H9 (cell line): ENCODE measurements around the gene DAPP1. TPM values are rescaled to one million over a fixed set of nuclear protein-coding genes. Genes with fewer than 3 reads are reported as not detected.

Source experiments
- DNase-seq: peaks from one replicate; pipeline ENCODE4 v3.0.0-alpha.2; 2017
- H2AFZ ChIP-seq: one replicate; pipeline ENCODE4 v1.6.1; 2013; ENCODE audit warnings: mild to moderate bottlenecking, low read length, control low read depth, moderate library complexity
- H2AK5ac ChIP-seq: 2 replicates; pipeline ENCODE4 v1.6.1; 2013; ENCODE audit warnings: low read length, control low read depth, mixed read lengths; ENCODE audit not compliant: insufficient read length
- H2BK120ac ChIP-seq: one replicate; pipeline ENCODE4 v1.6.1; 2013; ENCODE audit warnings: low read depth, mild to moderate bottlenecking, low read length, control low read depth, inconsistent platforms; ENCODE audit not compliant: poor library complexity, severe bottlenecking
- H2BK12ac ChIP-seq: 2 replicates; pipeline ENCODE4 v1.6.1; 2013; ENCODE audit warnings: low read length, control low read depth, mixed read lengths, low read depth; ENCODE audit not compliant: insufficient read length
- H2BK15ac ChIP-seq: 2 replicates; pipeline ENCODE4 v1.6.1; 2013; ENCODE audit warnings: low read depth, low read length, control low read depth
- H2BK20ac ChIP-seq: one replicate; pipeline ENCODE4 v1.6.1; 2013; ENCODE audit warnings: low read depth, mild to moderate bottlenecking, low read length, control low read depth, inconsistent platforms; ENCODE audit not compliant: poor library complexity, severe bottlenecking
- H2BK5ac ChIP-seq: 2 replicates; pipeline ENCODE4 v1.6.1; 2013; ENCODE audit warnings: low read length, control low read depth, mixed read lengths; ENCODE audit not compliant: insufficient read length
- H3K14ac ChIP-seq: 2 replicates; pipeline ENCODE4 v1.6.1; 2013; ENCODE audit warnings: low read length, control low read depth; ENCODE audit not compliant: insufficient read depth
- H3K18ac ChIP-seq: 2 replicates; pipeline ENCODE4 v1.6.1; 2013; ENCODE audit warnings: low read depth, mild to moderate bottlenecking, mixed read lengths, low read length, control low read depth; ENCODE audit not compliant: insufficient read length
- H3K23ac ChIP-seq: 2 replicates; pipeline ENCODE4 v1.6.1; 2013; ENCODE audit warnings: low read length, control low read depth, mixed read lengths, low read depth; ENCODE audit not compliant: insufficient read length
- H3K23me2 ChIP-seq: 2 replicates; pipeline ENCODE4 v1.6.1; 2013; ENCODE audit warnings: low read depth, mild to moderate bottlenecking, mixed read lengths, low read length, control low read depth; ENCODE audit not compliant: insufficient read length, poor library complexity, severe bottlenecking
- H3K27ac ChIP-seq: 2 replicates; pipeline ENCODE4 v1.5.1; 2013; ENCODE audit warnings: low read length, control low read depth, mixed read lengths, low read depth; ENCODE audit not compliant: insufficient read length
- H3K27me3 ChIP-seq: 2 replicates; pipeline ENCODE4 v1.6.1; 2013; ENCODE audit warnings: low read length, control low read depth, inconsistent platforms; ENCODE audit not compliant: insufficient read depth
- H3K4ac ChIP-seq: 2 replicates; pipeline ENCODE4 v1.6.1; 2013; ENCODE audit warnings: low read depth, mild to moderate bottlenecking, control low read depth, inconsistent platforms, low read length, moderate library complexity
- H3K4me1 ChIP-seq: 2 replicates; pipeline ENCODE4 v1.6.1; 2013; ENCODE audit warnings: low read length, control low read depth, inconsistent platforms; ENCODE audit not compliant: insufficient read depth
- H3K4me2 ChIP-seq: 2 replicates; pipeline ENCODE4 v1.6.1; 2013; ENCODE audit warnings: low read length, control low read depth, mixed read lengths; ENCODE audit not compliant: insufficient read length, insufficient read depth
- H3K56ac ChIP-seq: 2 replicates; pipeline ENCODE4 v1.6.1; 2013; ENCODE audit warnings: low read depth, mild to moderate bottlenecking, mixed read lengths, low read length, control low read depth; ENCODE audit not compliant: insufficient read length
- H3K79me1 ChIP-seq: 2 replicates; pipeline ENCODE4 v1.6.1; 2013; ENCODE audit warnings: low read depth, mild to moderate bottlenecking, moderate library complexity, low read length, control low read depth, inconsistent platforms; ENCODE audit not compliant: insufficient read depth, poor library complexity, severe bottlenecking
- H3K79me2 ChIP-seq: 2 replicates; pipeline ENCODE4 v1.6.1; 2013; ENCODE audit warnings: low read length, control low read depth, inconsistent platforms; ENCODE audit not compliant: insufficient read depth
- H3K9ac ChIP-seq: 2 replicates; pipeline ENCODE4 v1.6.1; 2013; ENCODE audit warnings: low read length, control low read depth, mixed read lengths; ENCODE audit not compliant: insufficient read length; ENCODE audit errors: extremely low read depth
- H3K9me3 ChIP-seq: one replicate; pipeline ENCODE4 v1.6.1; 2013; ENCODE audit warnings: low read depth, low read length, inconsistent platforms; ENCODE audit not compliant: control insufficient read depth
- H3T11ph ChIP-seq: one replicate; pipeline ENCODE4 v1.6.1; 2013; ENCODE audit warnings: mild to moderate bottlenecking, low read length, control low read depth, inconsistent platforms
- H4K20me1 ChIP-seq: one replicate; pipeline ENCODE4 v1.6.1; 2013; ENCODE audit not compliant: control insufficient read depth, insufficient read length, insufficient read depth
- H4K5ac ChIP-seq: 2 replicates; pipeline ENCODE4 v1.6.1; 2013; ENCODE audit warnings: low read depth, mild to moderate bottlenecking, mixed read lengths, low read length, control low read depth; ENCODE audit not compliant: insufficient read length
- H4K8ac ChIP-seq: replicated peaks from 2 replicates; pipeline ENCODE4 v1.6.1; 2013; ENCODE audit warnings: low read length, control low read depth, mixed read lengths, low read depth; ENCODE audit not compliant: insufficient read length
- H4K91ac ChIP-seq: 2 replicates; pipeline ENCODE4 v1.6.1; 2013; ENCODE audit warnings: low read depth, mild to moderate bottlenecking, moderate library complexity, mixed read lengths, low read length, control low read depth; ENCODE audit not compliant: insufficient read length
- H3K27ac Mint-ChIP-seq, 3 experiments: 2 replicates in 2 of 3; 3 replicates in 1 of 3; pipeline ENCODE4 v1.8.0; 2020 to 2021; ENCODE audit warnings: mixed read lengths in 3 of 3, mild to moderate bottlenecking in 1 of 3, moderate library complexity in 1 of 3
- H3K27me3 Mint-ChIP-seq: 2 replicates; pipeline ENCODE4 v1.8.0; 2021; ENCODE audit warnings: low read depth, mild to moderate bottlenecking, moderate library complexity, mixed read lengths
- H3K36me3 Mint-ChIP-seq, 3 experiments: 2 replicates in 2 of 3; 3 replicates in 1 of 3; pipeline ENCODE4 v1.8.0; 2020 to 2021; ENCODE audit warnings: low read depth in 3 of 3, mixed read lengths in 3 of 3; ENCODE audit not compliant: insufficient read depth in 1 of 3
- H3K4me1 Mint-ChIP-seq, 2 experiments: 2 replicates each; pipeline ENCODE4 v1.8.0; 2020; ENCODE audit warnings: mixed read lengths in 2 of 2
- H3K4me3 Mint-ChIP-seq, 2 experiments: 2 replicates in 1 of 2; 3 replicates in 1 of 2; pipeline ENCODE4 v1.8.0; 2020 to 2021; ENCODE audit warnings: mild to moderate bottlenecking in 2 of 2, mixed read lengths in 2 of 2, moderate library complexity in 1 of 2
- H3K9me3 Mint-ChIP-seq, 2 experiments: 2 replicates in 1 of 2; 3 replicates in 1 of 2; pipeline ENCODE4 v1.8.0; 2020; ENCODE audit warnings: mild to moderate bottlenecking in 2 of 2, mixed read lengths in 2 of 2, moderate library complexity in 1 of 2
- WGBS: extraction: QIAGEN DNeasy Blood & Tissue Kit; methylation state at CpG from one replicate; pipeline ENCODE4 v1.1.7; 2013; ENCODE audit warnings: missing lambda C conversion rate, low lambda C conversion rate, mixed read lengths; ENCODE audit not compliant: insufficient read length; ENCODE audit errors: extremely low coverage; 5-methylcytosine and 5-hydroxymethylcytosine counted together
- total RNA-seq: library from RNA; stranded (reverse); gene quantifications from 2 replicates; pipeline ENCODE4 v1.2.1, GENCODE V29; 2021
- TF ChIP-seq, protein P1 (sequence below): fragments of 200-600 bp; sonication (generic); conservative IDR thresholded peaks from 3 replicates; pipeline ENCODE4 v1.8.0; 2021; ENCODE audit warnings: antibody characterized with exemption, mild to moderate bottlenecking

Gene DAPP1
- total RNA-seq, 1 experiment from 2014 or later, result not detected

- H4K20me1 ChIP-seq, result no peaks in the 10 kb centered on the region
- Mint-ChIP-seq H3K9me3 (no peaks in the 10 kb centered on the region; a peak in 1 of 5 replicates), H3K27ac (0 out of 7 replicates have a peak overlapping the region, but pooled peaks of 1 of the 3 experiments have one; percentile 15), H3K4me1 (no peaks in the 10 kb centered on the region), H3K27me3 (no peaks in the 10 kb centered on the region), H3K4me3 (no peak overlapping the region), H3K36me3 (no peaks in the 10 kb centered on the region)
- H2BK120ac ChIP-seq, result no peak overlapping the region
- no peak overlapping the region for H3T11ph ChIP-seq
- H3K79me2 ChIP-seq, result no peaks in the 10 kb centered on the region
- no peaks in the 10 kb centered on the region for H3K27me3 ChIP-seq
- H3K14ac ChIP-seq, result no peak overlapping the region
- no peak overlapping the region for H2BK20ac ChIP-seq
- no peak overlapping the region for H3K4ac ChIP-seq
- no peak overlapping the region for H2AFZ ChIP-seq
- no peaks in the 10 kb centered on the region for H3K9me3 ChIP-seq
- no peak overlapping the region for H2BK12ac ChIP-seq
- H3K23me2 ChIP-seq, result no peaks in the 10 kb centered on the region
- no peak overlapping the region for H3K18ac ChIP-seq
- H3K56ac ChIP-seq, result no peak overlapping the region
- no peak overlapping the region for H3K9ac ChIP-seq
- TF ChIP-seq, protein P1, sequence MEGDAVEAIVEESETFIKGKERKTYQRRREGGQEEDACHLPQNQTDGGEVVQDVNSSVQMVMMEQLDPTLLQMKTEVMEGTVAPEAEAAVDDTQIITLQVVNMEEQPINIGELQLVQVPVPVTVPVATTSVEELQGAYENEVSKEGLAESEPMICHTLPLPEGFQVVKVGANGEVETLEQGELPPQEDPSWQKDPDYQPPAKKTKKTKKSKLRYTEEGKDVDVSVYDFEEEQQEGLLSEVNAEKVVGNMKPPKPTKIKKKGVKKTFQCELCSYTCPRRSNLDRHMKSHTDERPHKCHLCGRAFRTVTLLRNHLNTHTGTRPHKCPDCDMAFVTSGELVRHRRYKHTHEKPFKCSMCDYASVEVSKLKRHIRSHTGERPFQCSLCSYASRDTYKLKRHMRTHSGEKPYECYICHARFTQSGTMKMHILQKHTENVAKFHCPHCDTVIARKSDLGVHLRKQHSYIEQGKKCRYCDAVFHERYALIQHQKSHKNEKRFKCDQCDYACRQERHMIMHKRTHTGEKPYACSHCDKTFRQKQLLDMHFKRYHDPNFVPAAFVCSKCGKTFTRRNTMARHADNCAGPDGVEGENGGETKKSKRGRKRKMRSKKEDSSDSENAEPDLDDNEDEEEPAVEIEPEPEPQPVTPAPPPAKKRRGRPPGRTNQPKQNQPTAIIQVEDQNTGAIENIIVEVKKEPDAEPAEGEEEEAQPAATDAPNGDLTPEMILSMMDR, result no peak
- no peak overlapping the region for H2AK5ac ChIP-seq
- no peak overlapping the region for H3K27ac ChIP-seq
- H3K4me1 ChIP-seq, result no peaks in the 10 kb centered on the region
- H2BK15ac ChIP-seq, result no peak overlapping the region
- DNase-seq, result no peak
- no peak overlapping the region for H4K8ac ChIP-seq
- no peak overlapping the region for H3K4me2 ChIP-seq
- no peaks in the 10 kb centered on the region for H3K79me1 ChIP-seq
- no CpG with 5 or more reads among the region's 10 CpGs for WGBS
- H4K5ac ChIP-seq, result no peak overlapping the region
- no peak overlapping the region for H2BK5ac ChIP-seq
- H4K91ac ChIP-seq, result no peak overlapping the region
- no peak overlapping the region for H3K23ac ChIP-seq
Observed at GRCh38 chr4:99847362-99847976, 30.8 kb downstream of the DAPP1 start.
